CD4-positive, alpha-beta T cell treated with Interleukin-6 at 100 ng/mL for 8 hours (primary cell): ENCODE data around the gene IL1R2.
"Not testable (repeated sequence)": the region's sequence is repeated elsewhere in the genome, so short reads cannot be mapped to it uniquely, and the experiment has no call there.

ENCODE experiments used
- DNase-seq: peaks from one replicate; pipeline ENCODE4 v3.0.0-alpha.2; 2020; ENCODE audit warnings: mixed read lengths, low spot score

The IL1R2 gene

GRCh38 chr2:102000012-102000411 is 8.3 kb downstream of the IL1R2 start:
- DNase-seq: no peak

- DNase-seq: no peak
Observed at GRCh38 chr2:102000813-102001766, 9.3 kb downstream of the IL1R2 start.

GRCh38 chr2:102001767-102002142 is 10.0 kb downstream of the IL1R2 start:
- DNase-seq: no peak

GRCh38 chr2:102002228-102002627 is 10.5 kb downstream of the IL1R2 start:
- DNase-seq: no peak

GRCh38 chr2:102002909-102003308 is 11.1 kb downstream of the IL1R2 start:
- DNase-seq: not testable (repeated sequence)

GRCh38 chr2:102003696-102004095 is 11.9 kb downstream of the IL1R2 start:
- DNase-seq: no peak

GRCh38 chr2:102004581-102004980 is 12.8 kb downstream of the IL1R2 start:
- no peak for DNase-seq

GRCh38 chr2:102005449-102005848 is 13.7 kb downstream of the IL1R2 start:
- DNase-seq: no peak

- DNase-seq: peak; percentile 15
Observed at GRCh38 chr2:102005989-102006885, 14.5 kb downstream of the IL1R2 start.

GRCh38 chr2:102006886-102007278 is 15.1 kb downstream of the IL1R2 start:
- DNase-seq: no peak

- DNase-seq: no peak
Observed at GRCh38 chr2:102008490-102008889, 16.7 kb downstream of the IL1R2 start.

- no peak for DNase-seq
Observed at GRCh38 chr2:102009557-102009956, 17.8 kb downstream of the IL1R2 start.

- no peak for DNase-seq
Observed at GRCh38 chr2:102010902-102011301, 19.1 kb downstream of the IL1R2 start.

- DNase-seq: no peak
Observed at GRCh38 chr2:102012061-102012614, 20.4 kb downstream of the IL1R2 start.

- DNase-seq: no peak
Observed at GRCh38 chr2:102013206-102014040, 21.7 kb downstream of the IL1R2 start.

- no peak for DNase-seq
Observed at GRCh38 chr2:102014041-102014345, 22.2 kb downstream of the IL1R2 start.

- DNase-seq: no peak
Observed at GRCh38 chr2:102015399-102015798, 23.6 kb downstream of the IL1R2 start.

GRCh38 chr2:102016399-102016955 is 24.7 kb downstream of the IL1R2 start:
- no peak for DNase-seq

- no peak for DNase-seq
Observed at GRCh38 chr2:102018823-102019445, 27.2 kb downstream of the IL1R2 start.

GRCh38 chr2:102020596-102021170 is 28.9 kb downstream of the IL1R2 start:
- DNase-seq: peak; percentile 77

GRCh38 chr2:102021779-102022178 is 30.0 kb downstream of the IL1R2 start:
- no peak for DNase-seq
